NB4 (cell line): ENCODE results near the gene KCTD13.
"Not testable (repeated sequence)": the region's sequence is repeated elsewhere in the genome, so short reads cannot be mapped to it uniquely, and the experiment has no call there.

Experiments
- DNase-seq: peaks from one replicate; pipeline ENCODE4 v3.0.0; 2010; ENCODE audit warnings: low read depth
- H3K4me3 ChIP-seq: one replicate; pipeline ENCODE4 v1.5.1; 2011; ENCODE audit warnings: mild to moderate bottlenecking, low read depth, low read length, moderate library complexity
- CTCF ChIP-seq: IDR thresholded peaks from one replicate; pipeline ENCODE4 v1.5.1; 2012; ENCODE audit warnings: low read depth, low read length
- MAX ChIP-seq: IDR thresholded peaks from 2 replicates; pipeline ENCODE4 v1.6.1; 2011; ENCODE audit warnings: low read depth, low read length
- MYC ChIP-seq: IDR thresholded peaks from 2 replicates; pipeline ENCODE4 v1.6.1; 2011; ENCODE audit warnings: low read depth, low read length
- POLR2A ChIP-seq: IDR thresholded peaks from 2 replicates; pipeline ENCODE4 v1.6.1; 2011; ENCODE audit warnings: mild to moderate bottlenecking; ENCODE audit not compliant: insufficient read length; ENCODE audit errors: extremely low read depth

The KCTD13 gene

DNA sequence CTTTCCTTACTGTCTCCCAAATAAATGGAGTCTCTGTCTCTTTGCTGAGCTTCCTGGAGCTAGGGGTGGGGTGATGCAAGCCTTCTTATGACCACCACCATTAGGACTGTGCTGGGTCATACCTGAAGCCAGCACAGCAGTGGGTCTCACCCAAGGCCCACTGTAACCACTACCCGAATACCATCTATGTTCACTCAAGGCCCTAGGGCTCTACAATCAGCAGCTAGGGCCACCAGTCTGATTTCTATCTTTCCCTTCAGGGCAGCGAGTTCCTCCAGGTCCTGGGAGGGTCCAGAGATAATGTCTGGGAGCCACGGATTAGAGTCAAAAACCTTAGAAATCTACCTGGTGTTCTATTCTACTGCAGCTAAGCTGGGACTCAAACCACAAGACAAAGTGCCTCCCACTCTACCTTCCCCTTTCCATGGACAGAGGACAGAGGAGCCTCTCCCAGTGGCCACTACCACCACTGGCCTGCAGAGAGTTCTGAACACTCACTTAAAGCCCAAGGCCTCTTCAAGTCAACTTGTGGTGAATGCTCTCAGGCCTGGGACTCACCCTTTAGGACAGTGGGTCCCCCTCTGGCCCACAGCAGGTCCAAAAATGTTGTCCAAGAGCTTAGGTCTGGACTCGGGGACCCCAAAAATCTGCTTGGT lies 24.9 kb upstream of the KCTD13 start:
- no peak for DNase-seq
- TF ChIP-seq MAX (no peak), POLR2A (no peak), MYC (no peak), CTCF (no peak)
- no peak overlapping the region for H3K4me3 ChIP-seq

GRCh38 chr16:29947897-29948296 lies 21.9 kb upstream of the KCTD13 start:
- TF ChIP-seq MYC = no peak
- TF ChIP-seq MAX = no peak
- TF ChIP-seq CTCF = no peak
- TF ChIP-seq POLR2A = no peak
- DNase-seq = no peak
- no peak overlapping the region for H3K4me3 ChIP-seq

DNA sequence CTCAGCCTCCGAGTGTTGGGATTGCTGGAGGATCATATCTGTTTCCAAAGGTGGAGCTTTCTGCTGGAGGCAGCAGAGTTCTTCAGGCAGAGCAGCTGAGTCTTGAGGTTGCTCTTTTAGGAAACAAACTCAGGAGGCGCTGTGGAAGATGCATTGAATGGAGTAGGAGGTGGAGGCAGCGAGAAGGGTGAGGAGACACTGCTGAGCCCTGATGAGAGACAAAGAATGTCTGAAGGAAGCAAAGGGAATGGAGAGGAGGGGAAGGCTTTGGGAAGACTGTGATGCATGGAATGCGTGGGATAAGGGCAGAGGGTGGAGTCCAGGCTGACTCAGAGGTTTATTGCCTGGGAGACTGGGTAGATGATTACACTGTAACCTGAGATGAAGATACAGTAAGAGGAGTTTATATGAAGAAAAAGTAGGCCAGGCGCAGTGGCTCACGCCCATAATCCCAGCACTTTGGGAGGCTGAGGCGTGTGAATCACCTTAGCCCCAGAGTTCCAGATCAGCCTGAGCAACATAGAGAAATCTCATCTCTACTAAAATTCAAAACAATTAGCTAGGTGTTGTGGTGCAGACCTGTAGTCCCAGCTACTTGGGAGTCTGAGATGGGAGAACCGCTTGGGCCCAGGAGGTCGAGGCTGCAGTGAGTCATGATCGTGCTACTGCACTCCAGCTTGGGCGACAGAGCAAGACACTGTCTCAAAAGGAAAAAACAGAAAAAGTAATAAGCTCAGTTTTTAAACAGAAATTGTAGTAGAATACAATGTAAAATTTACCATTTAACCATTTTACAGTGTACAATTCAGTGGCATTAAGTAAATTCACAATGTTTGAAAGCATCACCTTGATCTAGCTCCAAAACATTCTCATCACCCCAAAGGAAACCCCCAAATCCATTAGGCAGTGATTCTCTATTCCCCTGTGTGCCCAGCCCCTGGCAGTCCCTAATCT lies 18.1 kb upstream of the KCTD13 start:
- DNase-seq = no peak
- H3K4me3 ChIP-seq = no peak overlapping the region
- peak; percentile 12 for TF ChIP-seq CTCF
- no peak for TF ChIP-seq MYC

- TF ChIP-seq MAX (no peak), POLR2A (no peak), CTCF (no peak), MYC (no peak)
- no peak for DNase-seq
- no peak overlapping the region for H3K4me3 ChIP-seq
Observed at GRCh38 chr16:29940656-29941055, 14.6 kb upstream of the KCTD13 start.

DNA sequence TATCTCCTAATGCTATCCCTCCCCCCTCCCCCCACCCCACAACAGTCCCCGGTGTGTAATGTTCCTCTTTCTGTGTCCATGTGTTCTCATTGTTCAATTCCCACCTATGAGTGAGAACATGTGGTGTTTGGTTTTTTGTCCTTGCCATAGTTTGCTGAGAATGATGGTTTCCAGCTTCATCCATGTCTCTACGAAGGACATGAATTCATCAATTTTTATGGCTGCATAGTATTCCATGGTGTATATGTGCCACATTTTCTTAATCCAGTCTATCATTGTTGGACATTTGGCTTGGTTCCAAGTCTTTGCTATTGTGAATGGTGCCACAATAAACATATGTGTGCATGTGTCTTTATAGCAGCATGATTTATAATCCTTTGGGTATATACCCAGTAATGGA lies 5.7 kb upstream of the KCTD13 start:
- H3K4me3 ChIP-seq, DNase-seq: not testable (repeated sequence)

DNA sequence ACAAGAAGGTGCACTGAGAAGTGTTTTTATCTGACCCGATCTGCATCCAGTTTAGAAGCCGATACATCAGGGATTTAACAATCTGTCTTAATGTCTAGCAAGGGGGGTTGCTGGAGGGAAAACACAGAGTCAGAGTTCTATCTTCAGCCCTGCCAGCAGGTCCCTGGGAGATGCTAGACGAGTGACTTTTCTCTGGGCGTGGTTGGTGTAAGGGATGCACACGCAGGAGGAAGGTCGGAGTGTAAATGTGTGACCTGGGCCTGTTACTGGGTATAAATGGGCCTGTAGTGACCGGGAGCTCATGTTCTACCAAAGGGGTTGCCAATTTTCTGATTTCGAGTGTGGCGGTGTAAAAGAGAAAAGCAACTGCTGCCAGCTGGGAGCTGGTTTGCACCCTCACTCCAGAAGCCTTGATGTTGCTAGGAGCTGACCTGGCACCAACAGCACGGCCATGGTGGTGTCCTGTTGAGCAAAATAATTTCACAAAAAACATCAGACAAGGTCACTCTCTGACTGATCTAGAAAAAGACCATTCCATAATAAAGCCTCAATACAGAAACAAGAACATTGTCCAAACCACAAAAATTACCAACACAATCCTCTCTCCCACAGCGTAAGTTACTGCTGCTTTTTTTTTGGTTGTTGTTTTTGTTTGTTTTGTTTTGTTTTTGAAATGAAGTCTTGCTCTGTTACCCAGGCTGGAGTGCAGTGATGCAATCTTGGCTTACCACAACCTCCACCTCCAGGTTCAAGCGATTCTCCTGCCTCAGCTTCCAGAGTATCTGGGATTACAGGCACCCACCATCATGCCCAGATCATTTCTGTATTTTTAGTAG lies 1.3 kb upstream of the KCTD13 start:
- no peak for DNase-seq
- peak overlapping the region; percentile 67 for H3K4me3 ChIP-seq
- TF ChIP-seq MAX (no peak), CTCF (no peak), MYC (no peak), POLR2A (no peak)
